Panc1 (cell line): ENCODE data around the gene GRIK1. TPM values are rescaled to one million over a fixed set of nuclear protein-coding genes. Genes with fewer than 3 reads are reported as not detected.

Experiments used
- ATAC-seq: fragments of 200-7000 bp; cut with Tn5 transposase; 2 replicates; pipeline ENCODE4 v1.9.1; 2020; ENCODE audit warnings: mild to moderate bottlenecking, moderate library complexity
- BruUV-seq: library from RNA; stranded (reverse); fragments of 400-500 nt; replicated peaks from 2 replicates; lab custom pipeline; 2021; lab: Mats Ljungman, UMichigan
- CTCF ChIA-PET: fragments of 300-600 bp; sonication (Branson Sonifier 250); formaldehyde crosslinking; loops from one replicate; lab custom pipeline; 2022; ENCODE audit warnings: antibody characterized with exemption; lab: Charles Lee
- POLR2A ChIA-PET: fragments of 300-600 bp; sonication (Branson Sonifier 250); formaldehyde crosslinking; loops from one replicate; lab custom pipeline; 2022; ENCODE audit warnings: antibody characterized with exemption; lab: Charles Lee
- DNase-seq: peaks from one replicate; pipeline ENCODE4 v3.0.0-alpha.2; 2010; ENCODE audit warnings: low read depth, low spot score
- H3K27ac ChIP-seq: 2 replicates; pipeline ENCODE4 v1.5.1; 2011; ENCODE audit warnings: mild to moderate bottlenecking, low read length, inconsistent platforms
- H3K27me3 ChIP-seq: fragments of 200-500 bp; sonication (Bioruptor generic); 2 replicates; pipeline ENCODE4 v1.6.0; 2014; ENCODE audit warnings: low read length, inconsistent platforms; ENCODE audit not compliant: control insufficient read depth, insufficient read depth
- H3K36me3 ChIP-seq: fragments of 200-500 bp; sonication (Bioruptor generic); 2 replicates; pipeline ENCODE4 v1.5.1; 2014; ENCODE audit warnings: inconsistent platforms, mild to moderate bottlenecking, low read length, moderate library complexity; ENCODE audit not compliant: control insufficient read depth, insufficient read depth
- H3K4me1 ChIP-seq: 2 replicates; pipeline ENCODE4 v1.5.1; 2011; ENCODE audit warnings: inconsistent platforms, mild to moderate bottlenecking, low read length, moderate library complexity; ENCODE audit not compliant: control insufficient read depth, insufficient read depth
- H3K4me3 ChIP-seq, 2 experiments: 2 replicates each; pipeline ENCODE4 v1.5.1; 2011 to 2012; ENCODE audit warnings: low read depth in 2 of 2, low read length in 2 of 2, mild to moderate bottlenecking in 2 of 2, inconsistent platforms in 1 of 2, moderate library complexity in 1 of 2
- H3K9me3 ChIP-seq: fragments of 200-500 bp; sonication (Bioruptor generic); 2 replicates; pipeline ENCODE4 v1.5.1; 2014; ENCODE audit warnings: low read depth, mild to moderate bottlenecking, inconsistent platforms, low read length, moderate library complexity; ENCODE audit not compliant: control insufficient read depth, insufficient read depth
- POLR2AphosphoS5 ChIP-seq: IDR thresholded peaks from 2 replicates; pipeline ENCODE4 v1.6.1; 2012; ENCODE audit warnings: mild to moderate bottlenecking, low read depth, low read length, moderate library complexity
- SIN3A ChIP-seq: IDR thresholded peaks from 2 replicates; pipeline ENCODE4 v1.6.1; 2012; ENCODE audit warnings: low read depth, mild to moderate bottlenecking, low read length, moderate library complexity, borderline replicate concordance; ENCODE audit not compliant: insufficient read depth
- TCF7L2 ChIP-seq: IDR thresholded peaks from 2 replicates; pipeline ENCODE4 v1.6.1; 2011; ENCODE audit warnings: mild to moderate bottlenecking, low read depth, low read length, inconsistent platforms
- in situ Hi-C: cut with HindIII; loops from 2 replicates; pipeline ENCODE4 v1.10.0; 2016; ENCODE audit warnings: low sequenced_read_pairs, low pct_unique_long_range_greater_than_20kb
- intact Hi-C: fragments of 100-400 bp; cut with micrococcal nuclease; formaldehyde crosslinking; loops from one replicate; pipeline ENCODE4 v1.10.0; 2022; ENCODE audit not compliant: unreplicated experiment
- total RNA-seq: library from RNA; stranded (reverse); gene quantifications from one replicate; pipeline ENCODE4 v1.2.1, GENCODE V29; 2021; ENCODE audit not compliant: unreplicated experiment
- TF ChIP-seq, protein P1 (sequence below), 2 experiments: IDR thresholded peaks; 2 replicates each; pipeline ENCODE4 v1.6.1; 2011 to 2012; ENCODE audit warnings: low read depth in 2 of 2, control low read depth in 1 of 2, low read length in 1 of 2, mild to moderate bottlenecking in 1 of 2, moderate library complexity in 1 of 2; ENCODE audit not compliant: insufficient read depth in 1 of 2
- TF ChIP-seq, protein P2 (sequence below): fragments of 450-650 bp; IDR thresholded peaks from 2 replicates; pipeline ENCODE4 v1.5.1; 2017; ENCODE audit warnings: mild to moderate bottlenecking

Gene GRIK1
- total RNA-seq, 1 experiment from 2014 or later = not detected

DNA sequence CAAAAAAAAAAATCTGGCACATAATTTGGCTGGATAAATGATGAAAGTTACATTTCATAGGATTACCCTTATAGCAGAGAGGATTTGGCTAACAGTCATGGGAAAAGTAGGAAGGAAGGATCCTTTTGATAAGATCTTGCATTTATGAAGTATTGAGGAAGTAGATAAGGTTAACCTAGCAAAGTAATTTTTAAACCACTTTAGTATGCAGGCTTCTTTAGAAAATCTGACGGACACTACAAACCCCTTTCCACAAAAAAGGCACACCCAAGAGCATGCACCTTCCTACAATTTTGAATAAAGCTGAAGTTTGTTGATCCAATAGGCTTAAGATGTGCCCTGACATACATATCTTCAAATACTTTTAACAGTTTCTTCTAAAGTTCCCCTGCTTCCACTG lies 275.2 kb downstream of the GRIK1 start:
- no peaks in the 10 kb centered on the region for H3K4me1 ChIP-seq
- POLR2A ChIA-PET = no interaction called here
- ATAC-seq = no peak
- in situ Hi-C loops = no loop called here
- H3K4me3 ChIP-seq = no peak overlapping the region
- no peak for DNase-seq
- CTCF ChIA-PET = no interaction called here
- TF ChIP-seq POLR2AphosphoS5 = no peak
- TF ChIP-seq, protein P1, sequence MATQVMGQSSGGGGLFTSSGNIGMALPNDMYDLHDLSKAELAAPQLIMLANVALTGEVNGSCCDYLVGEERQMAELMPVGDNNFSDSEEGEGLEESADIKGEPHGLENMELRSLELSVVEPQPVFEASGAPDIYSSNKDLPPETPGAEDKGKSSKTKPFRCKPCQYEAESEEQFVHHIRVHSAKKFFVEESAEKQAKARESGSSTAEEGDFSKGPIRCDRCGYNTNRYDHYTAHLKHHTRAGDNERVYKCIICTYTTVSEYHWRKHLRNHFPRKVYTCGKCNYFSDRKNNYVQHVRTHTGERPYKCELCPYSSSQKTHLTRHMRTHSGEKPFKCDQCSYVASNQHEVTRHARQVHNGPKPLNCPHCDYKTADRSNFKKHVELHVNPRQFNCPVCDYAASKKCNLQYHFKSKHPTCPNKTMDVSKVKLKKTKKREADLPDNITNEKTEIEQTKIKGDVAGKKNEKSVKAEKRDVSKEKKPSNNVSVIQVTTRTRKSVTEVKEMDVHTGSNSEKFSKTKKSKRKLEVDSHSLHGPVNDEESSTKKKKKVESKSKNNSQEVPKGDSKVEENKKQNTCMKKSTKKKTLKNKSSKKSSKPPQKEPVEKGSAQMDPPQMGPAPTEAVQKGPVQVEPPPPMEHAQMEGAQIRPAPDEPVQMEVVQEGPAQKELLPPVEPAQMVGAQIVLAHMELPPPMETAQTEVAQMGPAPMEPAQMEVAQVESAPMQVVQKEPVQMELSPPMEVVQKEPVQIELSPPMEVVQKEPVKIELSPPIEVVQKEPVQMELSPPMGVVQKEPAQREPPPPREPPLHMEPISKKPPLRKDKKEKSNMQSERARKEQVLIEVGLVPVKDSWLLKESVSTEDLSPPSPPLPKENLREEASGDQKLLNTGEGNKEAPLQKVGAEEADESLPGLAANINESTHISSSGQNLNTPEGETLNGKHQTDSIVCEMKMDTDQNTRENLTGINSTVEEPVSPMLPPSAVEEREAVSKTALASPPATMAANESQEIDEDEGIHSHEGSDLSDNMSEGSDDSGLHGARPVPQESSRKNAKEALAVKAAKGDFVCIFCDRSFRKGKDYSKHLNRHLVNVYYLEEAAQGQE (IDR thresholded peaks at IDR 0.05; ENCODE audit: insufficient read depth in 1 of 2, low read depth in 2 of 2, low read length in 1 of 2) = no peak
- TF ChIP-seq SIN3A = no peak
- no peak for TF ChIP-seq TCF7L2
- TF ChIP-seq, protein P2, sequence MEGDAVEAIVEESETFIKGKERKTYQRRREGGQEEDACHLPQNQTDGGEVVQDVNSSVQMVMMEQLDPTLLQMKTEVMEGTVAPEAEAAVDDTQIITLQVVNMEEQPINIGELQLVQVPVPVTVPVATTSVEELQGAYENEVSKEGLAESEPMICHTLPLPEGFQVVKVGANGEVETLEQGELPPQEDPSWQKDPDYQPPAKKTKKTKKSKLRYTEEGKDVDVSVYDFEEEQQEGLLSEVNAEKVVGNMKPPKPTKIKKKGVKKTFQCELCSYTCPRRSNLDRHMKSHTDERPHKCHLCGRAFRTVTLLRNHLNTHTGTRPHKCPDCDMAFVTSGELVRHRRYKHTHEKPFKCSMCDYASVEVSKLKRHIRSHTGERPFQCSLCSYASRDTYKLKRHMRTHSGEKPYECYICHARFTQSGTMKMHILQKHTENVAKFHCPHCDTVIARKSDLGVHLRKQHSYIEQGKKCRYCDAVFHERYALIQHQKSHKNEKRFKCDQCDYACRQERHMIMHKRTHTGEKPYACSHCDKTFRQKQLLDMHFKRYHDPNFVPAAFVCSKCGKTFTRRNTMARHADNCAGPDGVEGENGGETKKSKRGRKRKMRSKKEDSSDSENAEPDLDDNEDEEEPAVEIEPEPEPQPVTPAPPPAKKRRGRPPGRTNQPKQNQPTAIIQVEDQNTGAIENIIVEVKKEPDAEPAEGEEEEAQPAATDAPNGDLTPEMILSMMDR = no peak
- H3K9me3 ChIP-seq = no peaks in the 10 kb centered on the region
- BruUV-seq = no TSS peak
- H3K36me3 ChIP-seq = no peaks in the 10 kb centered on the region
- no peaks in the 10 kb centered on the region for H3K27me3 ChIP-seq
- intact Hi-C loops = no loop called here
- H3K27ac ChIP-seq = no peak overlapping the region

DNA sequence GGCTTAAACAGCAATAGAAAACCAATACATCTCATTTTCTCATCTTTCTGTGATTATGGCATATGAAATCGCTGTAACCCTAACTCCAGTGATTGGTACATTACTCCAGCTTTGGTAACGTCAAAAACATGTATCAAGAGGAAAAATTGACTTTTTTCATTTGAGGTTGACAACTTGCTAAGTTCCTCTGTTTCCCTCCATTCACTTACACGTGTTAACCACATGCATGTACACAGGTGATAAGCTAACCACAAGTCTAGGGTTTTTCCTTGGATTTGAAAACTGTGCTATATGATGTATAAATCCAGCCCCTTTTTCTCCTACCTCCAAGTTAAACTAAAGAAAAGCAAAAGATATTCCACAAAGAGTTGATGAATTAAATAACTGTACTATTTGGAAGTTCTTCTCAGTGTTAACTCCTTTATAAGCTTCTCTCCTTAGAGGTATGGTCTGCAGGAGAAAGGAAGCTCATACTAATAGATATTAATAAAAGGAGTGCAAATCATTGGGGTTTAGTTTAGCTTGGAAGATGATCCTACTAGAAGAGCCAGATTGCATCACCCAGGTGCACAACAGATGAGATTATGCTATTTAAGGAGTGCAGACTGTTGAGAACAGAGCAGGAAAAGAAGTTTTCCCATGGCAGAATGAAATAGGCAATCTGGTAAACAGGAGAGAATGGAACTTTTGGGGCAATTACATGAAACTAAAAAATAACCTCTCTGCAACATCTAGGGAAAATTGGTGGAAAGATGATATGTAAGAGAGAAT lies 277.9 kb downstream of the GRIK1 start:
- Histone ChIP-seq H3K27me3 (no peaks in the 10 kb centered on the region), H3K27ac (no peak overlapping the region), H3K4me3 (no peak overlapping the region), H3K4me1 (no peaks in the 10 kb centered on the region), H3K9me3 (no peaks in the 10 kb centered on the region), H3K36me3 (no peaks in the 10 kb centered on the region)
- DNase-seq (no peak), ATAC-seq (no peak)
- TF ChIP-seq, protein P2 = no peak
- TF ChIP-seq POLR2AphosphoS5 (no peak), TCF7L2 (no peak), SIN3A (no peak)
- TF ChIP-seq, protein P1 (IDR thresholded peaks at IDR 0.05; ENCODE audit: insufficient read depth in 1 of 2, low read depth in 2 of 2, low read length in 1 of 2) = no peak
- POLR2A ChIA-PET = no interaction called here
- intact Hi-C loops (no loop called here), in situ Hi-C loops (no loop called here)
- BruUV-seq = no TSS peak
- CTCF ChIA-PET = no interaction called here
